ENCODE data around the gene XRCC4. TPM values are rescaled to one million over a fixed set of nuclear protein-coding genes. Genes with fewer than 3 reads are reported as not detected.

XRCC4 gene
- total RNA-seq, 1 experiment from 2014 or later = 24.6 TPM

DNA sequence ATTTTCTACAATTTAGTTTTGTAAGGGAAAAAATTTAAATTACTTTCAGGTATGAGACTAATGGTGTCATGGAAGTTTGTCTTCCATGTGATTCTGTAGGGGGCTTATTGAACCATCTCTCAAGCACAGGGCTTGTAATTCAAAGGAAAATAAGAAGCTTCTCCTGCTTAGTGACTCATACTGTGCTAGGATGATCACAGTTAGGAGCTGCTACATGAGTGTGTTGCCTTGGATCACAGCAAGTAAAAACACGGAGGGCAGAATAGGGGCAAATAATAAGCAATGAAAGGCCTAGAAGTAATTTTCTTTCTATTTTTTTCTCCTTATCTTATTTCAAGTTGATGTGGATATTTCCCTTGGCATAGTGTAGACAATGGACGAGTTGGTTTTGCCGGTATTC is 29.1 kb upstream of the XRCC4 start:
- CTCF ChIA-PET = no interaction called here

DNA sequence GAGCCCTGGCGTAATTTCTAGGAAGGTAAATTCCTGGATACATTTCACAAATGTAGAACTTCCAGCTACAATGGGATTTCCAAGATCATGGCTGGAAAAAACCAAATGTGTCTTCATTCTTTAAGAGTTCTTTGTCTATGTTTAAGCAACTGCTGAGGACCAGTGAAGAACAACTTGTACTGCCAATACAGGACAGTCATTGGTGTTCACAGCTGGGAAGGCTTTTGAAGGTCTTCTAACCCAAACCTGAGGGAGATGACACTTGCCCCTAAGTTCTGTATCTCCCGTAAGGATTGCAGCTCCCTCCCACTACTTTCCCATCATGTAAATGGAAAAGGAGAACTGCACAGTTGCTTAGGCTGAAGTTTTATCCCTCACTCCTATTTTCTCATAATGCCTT is 28.5 kb upstream of the XRCC4 start:
- DNase-seq (ENCODE audit: low read depth, low spot score) (no peak), ATAC-seq (no peak)
- Histone ChIP-seq H3K9ac (ENCODE audit: low read length) (no peak overlapping the region), H3K36me3 (ENCODE audit: control insufficient read depth in 1 of 2, insufficient read depth in 2 of 2, low read length in 2 of 2) (peaks cover 0 to 2% of the 10 kb centered on the region in 2 experiments; a peak in 1 of 4 replicates), H3K79me2 (ENCODE audit: insufficient read depth, low read length) (no peaks in the 10 kb centered on the region; the same call in 1 of the 2 replicates), H3K4me3 (replicated peaks in 1 of 2; ENCODE audit: low read depth in 1 of 2, low read length in 2 of 2) (no peak overlapping the region), H4K20me1 (ENCODE audit: insufficient read depth) (no peaks in the 10 kb centered on the region), H3K4me2 (ENCODE audit: low read length) (no peak overlapping the region), H3K9me2 (ENCODE audit: insufficient read depth) (no peaks in the 10 kb centered on the region), H3K27ac (ENCODE audit: low read depth, low read length) (no peak overlapping the region), H2AFZ (ENCODE audit: low read depth, low read length, poor library complexity, severe bottlenecking) (no peak overlapping the region), H3K9me3 (ENCODE audit: control insufficient read depth in 1 of 2, insufficient read depth in 1 of 2, low read depth in 1 of 2, low read length in 2 of 2) (no peaks in the 10 kb centered on the region), H3K27me3 (ENCODE audit: insufficient read depth, low read length) (no peaks in the 10 kb centered on the region), H3K4me1 (ENCODE audit: control insufficient read depth in 1 of 2, insufficient read depth in 2 of 2, low read length in 2 of 2) (no peaks in the 10 kb centered on the region)
- CTCF ChIA-PET = no interaction called here
- intact Hi-C loops (cut with micrococcal nuclease) = no loop called here
- RAD21 ChIA-PET (ENCODE audit: low non-redundant PET in 1 of 2, low total read pairs in 2 of 2, uncharacterized antibody in 2 of 2, unreplicated experiment in 2 of 2) = no interaction called here
- POLR2A ChIA-PET = no interaction called here
- BruUV-seq (replicated peaks) = no TSS peak
- no peak for TF ChIP-seq YY1 (IDR thresholded peaks at IDR 0.05; ENCODE audit: extremely low read depth, insufficient replicate concordance, low read depth, low read length)
- no peak for TF ChIP-seq CBX3 (IDR thresholded peaks at IDR 0.05; ENCODE audit: low read depth)
- TF ChIP-seq, protein P1, sequence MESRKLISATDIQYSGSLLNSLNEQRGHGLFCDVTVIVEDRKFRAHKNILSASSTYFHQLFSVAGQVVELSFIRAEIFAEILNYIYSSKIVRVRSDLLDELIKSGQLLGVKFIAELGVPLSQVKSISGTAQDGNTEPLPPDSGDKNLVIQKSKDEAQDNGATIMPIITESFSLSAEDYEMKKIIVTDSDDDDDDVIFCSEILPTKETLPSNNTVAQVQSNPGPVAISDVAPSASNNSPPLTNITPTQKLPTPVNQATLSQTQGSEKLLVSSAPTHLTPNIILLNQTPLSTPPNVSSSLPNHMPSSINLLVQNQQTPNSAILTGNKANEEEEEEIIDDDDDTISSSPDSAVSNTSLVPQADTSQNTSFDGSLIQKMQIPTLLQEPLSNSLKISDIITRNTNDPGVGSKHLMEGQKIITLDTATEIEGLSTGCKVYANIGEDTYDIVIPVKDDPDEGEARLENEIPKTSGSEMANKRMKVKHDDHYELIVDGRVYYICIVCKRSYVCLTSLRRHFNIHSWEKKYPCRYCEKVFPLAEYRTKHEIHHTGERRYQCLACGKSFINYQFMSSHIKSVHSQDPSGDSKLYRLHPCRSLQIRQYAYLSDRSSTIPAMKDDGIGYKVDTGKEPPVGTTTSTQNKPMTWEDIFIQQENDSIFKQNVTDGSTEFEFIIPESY (IDR thresholded peaks at IDR 0.05; ENCODE audit: extremely low read depth, insufficient replicate concordance, low read length) = no peak
- no peak for TF ChIP-seq EZH2phosphoT487 (IDR thresholded peaks at IDR 0.05; ENCODE audit: borderline replicate concordance)
- TF ChIP-seq EGR1 (IDR thresholded peaks at IDR 0.05; ENCODE audit: low read depth) = no peak
- TF ChIP-seq, protein P2, sequence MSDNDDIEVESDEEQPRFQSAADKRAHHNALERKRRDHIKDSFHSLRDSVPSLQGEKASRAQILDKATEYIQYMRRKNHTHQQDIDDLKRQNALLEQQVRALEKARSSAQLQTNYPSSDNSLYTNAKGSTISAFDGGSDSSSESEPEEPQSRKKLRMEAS (IDR thresholded peaks at IDR 0.05) = no peak
- TF ChIP-seq, protein P3, sequence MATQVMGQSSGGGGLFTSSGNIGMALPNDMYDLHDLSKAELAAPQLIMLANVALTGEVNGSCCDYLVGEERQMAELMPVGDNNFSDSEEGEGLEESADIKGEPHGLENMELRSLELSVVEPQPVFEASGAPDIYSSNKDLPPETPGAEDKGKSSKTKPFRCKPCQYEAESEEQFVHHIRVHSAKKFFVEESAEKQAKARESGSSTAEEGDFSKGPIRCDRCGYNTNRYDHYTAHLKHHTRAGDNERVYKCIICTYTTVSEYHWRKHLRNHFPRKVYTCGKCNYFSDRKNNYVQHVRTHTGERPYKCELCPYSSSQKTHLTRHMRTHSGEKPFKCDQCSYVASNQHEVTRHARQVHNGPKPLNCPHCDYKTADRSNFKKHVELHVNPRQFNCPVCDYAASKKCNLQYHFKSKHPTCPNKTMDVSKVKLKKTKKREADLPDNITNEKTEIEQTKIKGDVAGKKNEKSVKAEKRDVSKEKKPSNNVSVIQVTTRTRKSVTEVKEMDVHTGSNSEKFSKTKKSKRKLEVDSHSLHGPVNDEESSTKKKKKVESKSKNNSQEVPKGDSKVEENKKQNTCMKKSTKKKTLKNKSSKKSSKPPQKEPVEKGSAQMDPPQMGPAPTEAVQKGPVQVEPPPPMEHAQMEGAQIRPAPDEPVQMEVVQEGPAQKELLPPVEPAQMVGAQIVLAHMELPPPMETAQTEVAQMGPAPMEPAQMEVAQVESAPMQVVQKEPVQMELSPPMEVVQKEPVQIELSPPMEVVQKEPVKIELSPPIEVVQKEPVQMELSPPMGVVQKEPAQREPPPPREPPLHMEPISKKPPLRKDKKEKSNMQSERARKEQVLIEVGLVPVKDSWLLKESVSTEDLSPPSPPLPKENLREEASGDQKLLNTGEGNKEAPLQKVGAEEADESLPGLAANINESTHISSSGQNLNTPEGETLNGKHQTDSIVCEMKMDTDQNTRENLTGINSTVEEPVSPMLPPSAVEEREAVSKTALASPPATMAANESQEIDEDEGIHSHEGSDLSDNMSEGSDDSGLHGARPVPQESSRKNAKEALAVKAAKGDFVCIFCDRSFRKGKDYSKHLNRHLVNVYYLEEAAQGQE (IDR thresholded peaks at IDR 0.05; ENCODE audit: low read depth) = no peak
- no peak for TF ChIP-seq JUND (IDR thresholded peaks at IDR 0.05)
- TF ChIP-seq, protein P4, sequence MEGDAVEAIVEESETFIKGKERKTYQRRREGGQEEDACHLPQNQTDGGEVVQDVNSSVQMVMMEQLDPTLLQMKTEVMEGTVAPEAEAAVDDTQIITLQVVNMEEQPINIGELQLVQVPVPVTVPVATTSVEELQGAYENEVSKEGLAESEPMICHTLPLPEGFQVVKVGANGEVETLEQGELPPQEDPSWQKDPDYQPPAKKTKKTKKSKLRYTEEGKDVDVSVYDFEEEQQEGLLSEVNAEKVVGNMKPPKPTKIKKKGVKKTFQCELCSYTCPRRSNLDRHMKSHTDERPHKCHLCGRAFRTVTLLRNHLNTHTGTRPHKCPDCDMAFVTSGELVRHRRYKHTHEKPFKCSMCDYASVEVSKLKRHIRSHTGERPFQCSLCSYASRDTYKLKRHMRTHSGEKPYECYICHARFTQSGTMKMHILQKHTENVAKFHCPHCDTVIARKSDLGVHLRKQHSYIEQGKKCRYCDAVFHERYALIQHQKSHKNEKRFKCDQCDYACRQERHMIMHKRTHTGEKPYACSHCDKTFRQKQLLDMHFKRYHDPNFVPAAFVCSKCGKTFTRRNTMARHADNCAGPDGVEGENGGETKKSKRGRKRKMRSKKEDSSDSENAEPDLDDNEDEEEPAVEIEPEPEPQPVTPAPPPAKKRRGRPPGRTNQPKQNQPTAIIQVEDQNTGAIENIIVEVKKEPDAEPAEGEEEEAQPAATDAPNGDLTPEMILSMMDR (IDR thresholded peaks at IDR 0.05 in 2 of 3, conservative IDR thresholded peaks at IDR 0.05 in 1 of 3; ENCODE audit: borderline replicate concordance in 1 of 3, insufficient read depth in 1 of 3, low read depth in 2 of 3, low read length in 2 of 3) = no peak
- no peak for TF ChIP-seq SRF (IDR thresholded peaks at IDR 0.05; ENCODE audit: low read depth)

More for the DNA sequence above, 29.1 kb upstream of the XRCC4 start:
- ChIA-PET RAD21 (ENCODE audit: low non-redundant PET in 1 of 2, low total read pairs in 2 of 2, uncharacterized antibody in 2 of 2, unreplicated experiment in 2 of 2) (no interaction called here), POLR2A (no interaction called here)
- no peaks in the 10 kb centered on the region for H3K4me1 ChIP-seq (ENCODE audit: control insufficient read depth in 1 of 2, insufficient read depth in 2 of 2, low read length in 2 of 2)
- peaks cover 0 to 2% of the 10 kb centered on the region in 2 experiments; a peak in 1 of 4 replicates for H3K36me3 ChIP-seq (ENCODE audit: control insufficient read depth in 1 of 2, insufficient read depth in 2 of 2, low read length in 2 of 2)
- no peaks in the 10 kb centered on the region for H3K27me3 ChIP-seq (ENCODE audit: insufficient read depth, low read length)
- no peak overlapping the region for H2AFZ ChIP-seq (ENCODE audit: low read depth, low read length, poor library complexity, severe bottlenecking)
- no TSS peak for BruUV-seq (replicated peaks)
- H3K9ac ChIP-seq (ENCODE audit: low read length) = no peak overlapping the region
- no peak for TF ChIP-seq EZH2 (IDR thresholded peaks at IDR 0.05)
- no peak for TF ChIP-seq CEBPB (IDR thresholded peaks at IDR 0.05; ENCODE audit: low read depth)
- TF ChIP-seq ELF1 (IDR thresholded peaks at IDR 0.05; ENCODE audit: borderline replicate concordance, low read depth) = no peak
- no peak for TF ChIP-seq JUND (IDR thresholded peaks at IDR 0.05)
- no peak for TF ChIP-seq POLR2A (IDR thresholded peaks at IDR 0.05; ENCODE audit: borderline replicate concordance, extremely low read depth, insufficient read depth, insufficient read length)
- no peak for TF ChIP-seq POLR2AphosphoS5 (IDR thresholded peaks at IDR 0.05; ENCODE audit: low read depth, low read length)
- no peak for TF ChIP-seq ZNF274 (IDR thresholded peaks at IDR 0.05; ENCODE audit: low read depth, low read length)
- no peak overlapping the region for H3K27ac ChIP-seq (ENCODE audit: low read depth, low read length)
- H3K9me2 ChIP-seq (ENCODE audit: insufficient read depth) = no peaks in the 10 kb centered on the region
- intact Hi-C loops (cut with micrococcal nuclease) = no loop called here
- no peak for DNase-seq (ENCODE audit: low read depth, low spot score)
- no peaks in the 10 kb centered on the region; the same call in 1 of the 2 replicates for H3K79me2 ChIP-seq (ENCODE audit: insufficient read depth, low read length)
- no peak overlapping the region for H3K4me2 ChIP-seq (ENCODE audit: low read length)
- no peak overlapping the region for H3K4me3 ChIP-seq (replicated peaks in 1 of 2; ENCODE audit: low read depth in 1 of 2, low read length in 2 of 2)
- no peak for ATAC-seq
- no peaks in the 10 kb centered on the region for H4K20me1 ChIP-seq (ENCODE audit: insufficient read depth)
- H3K9me3 ChIP-seq (ENCODE audit: control insufficient read depth in 1 of 2, insufficient read depth in 1 of 2, low read depth in 1 of 2, low read length in 2 of 2) = no peaks in the 10 kb centered on the region
